ENCODE data around the gene TLX2.
A peak's percentile ranks its signal among the peaks of the same experiment; 100 is the strongest.

TLX2 gene

DNA sequence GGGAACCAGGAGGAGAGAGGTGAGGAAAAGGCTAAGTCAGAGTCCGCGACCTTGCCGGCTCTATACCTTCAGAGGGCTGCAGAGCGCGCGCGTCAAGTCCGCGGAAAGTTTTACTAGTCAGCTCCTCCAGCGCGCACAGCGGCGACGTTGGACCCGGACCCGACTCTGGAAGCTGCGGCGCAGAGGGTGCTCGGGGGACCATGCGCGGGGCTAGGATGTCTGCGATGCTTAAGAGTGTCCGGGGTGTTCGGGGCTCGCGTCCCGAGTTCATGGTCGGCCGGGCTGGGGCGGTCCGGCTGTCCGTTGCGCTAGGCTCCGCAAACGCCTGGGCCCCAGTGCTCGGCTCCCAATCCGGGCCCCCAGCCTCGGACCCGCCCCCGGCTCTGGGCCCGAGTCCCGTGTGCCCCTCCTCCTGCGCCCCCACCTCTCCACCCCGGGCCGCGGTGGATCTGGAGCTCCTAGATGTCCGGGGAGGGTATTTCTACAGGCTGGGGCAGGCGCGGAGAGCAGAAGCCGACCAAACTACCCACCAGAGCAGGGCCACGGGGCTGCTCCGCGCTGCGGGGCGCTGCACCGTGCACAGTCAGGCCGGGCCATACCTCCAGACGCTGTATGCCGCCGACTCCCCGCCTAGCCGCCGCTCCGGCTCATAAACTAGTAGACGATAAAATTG lies 14.8 kb upstream of the TLX2 start, which contains the start of gene LBX2:
Gene LBX2, minus strand, starts transcription at position 337 of the 673 bp plus-strand sequence. Its CDS starts 66 bp downstream, at position 271.
- TF ChIP-seq, protein P1, sequence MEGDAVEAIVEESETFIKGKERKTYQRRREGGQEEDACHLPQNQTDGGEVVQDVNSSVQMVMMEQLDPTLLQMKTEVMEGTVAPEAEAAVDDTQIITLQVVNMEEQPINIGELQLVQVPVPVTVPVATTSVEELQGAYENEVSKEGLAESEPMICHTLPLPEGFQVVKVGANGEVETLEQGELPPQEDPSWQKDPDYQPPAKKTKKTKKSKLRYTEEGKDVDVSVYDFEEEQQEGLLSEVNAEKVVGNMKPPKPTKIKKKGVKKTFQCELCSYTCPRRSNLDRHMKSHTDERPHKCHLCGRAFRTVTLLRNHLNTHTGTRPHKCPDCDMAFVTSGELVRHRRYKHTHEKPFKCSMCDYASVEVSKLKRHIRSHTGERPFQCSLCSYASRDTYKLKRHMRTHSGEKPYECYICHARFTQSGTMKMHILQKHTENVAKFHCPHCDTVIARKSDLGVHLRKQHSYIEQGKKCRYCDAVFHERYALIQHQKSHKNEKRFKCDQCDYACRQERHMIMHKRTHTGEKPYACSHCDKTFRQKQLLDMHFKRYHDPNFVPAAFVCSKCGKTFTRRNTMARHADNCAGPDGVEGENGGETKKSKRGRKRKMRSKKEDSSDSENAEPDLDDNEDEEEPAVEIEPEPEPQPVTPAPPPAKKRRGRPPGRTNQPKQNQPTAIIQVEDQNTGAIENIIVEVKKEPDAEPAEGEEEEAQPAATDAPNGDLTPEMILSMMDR (IDR thresholded peaks at IDR 0.05; ENCODE audit: low read depth, low read length), result no peak
- peak within 1 kb of the TSS; percentile 53 for H3K4me3 ChIP-seq (ENCODE audit: low read depth, low read length)

DNA sequence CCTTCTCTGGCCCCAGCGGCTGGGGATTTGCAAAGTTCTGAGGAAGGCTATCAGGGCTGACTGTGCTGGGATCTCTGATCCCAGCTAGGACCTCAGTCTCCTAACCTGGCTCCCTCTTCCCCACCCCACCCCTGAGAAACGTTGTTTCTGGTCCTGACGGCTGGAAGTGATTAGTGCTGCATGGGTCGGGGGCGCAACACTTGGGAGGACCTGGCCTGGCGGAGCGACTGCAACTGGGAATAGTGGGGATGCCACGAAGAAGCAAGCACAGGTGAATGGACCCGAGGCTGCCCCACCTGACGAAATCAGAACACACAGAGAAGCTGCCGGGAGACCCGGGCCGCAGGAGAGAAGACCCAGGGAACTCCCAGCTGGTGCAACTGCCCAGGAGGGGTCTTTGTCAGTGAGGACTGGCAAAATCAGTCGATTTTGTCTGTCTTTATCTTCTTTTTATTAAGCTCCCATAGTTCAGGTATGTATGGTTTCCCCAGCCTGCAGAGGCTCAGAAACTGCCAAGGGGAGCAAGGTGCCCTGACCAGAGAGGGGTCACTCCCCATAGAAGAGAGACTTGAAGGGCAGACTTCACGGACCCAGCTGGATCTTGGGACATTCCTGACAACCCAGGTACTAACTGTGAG lies 14.2 kb upstream of the TLX2 start:
- TF ChIP-seq, protein P1 (IDR thresholded peaks at IDR 0.05; ENCODE audit: low read depth, low read length), result no peak
- no peak overlapping the region for H3K4me3 ChIP-seq (ENCODE audit: low read depth, low read length)

DNA sequence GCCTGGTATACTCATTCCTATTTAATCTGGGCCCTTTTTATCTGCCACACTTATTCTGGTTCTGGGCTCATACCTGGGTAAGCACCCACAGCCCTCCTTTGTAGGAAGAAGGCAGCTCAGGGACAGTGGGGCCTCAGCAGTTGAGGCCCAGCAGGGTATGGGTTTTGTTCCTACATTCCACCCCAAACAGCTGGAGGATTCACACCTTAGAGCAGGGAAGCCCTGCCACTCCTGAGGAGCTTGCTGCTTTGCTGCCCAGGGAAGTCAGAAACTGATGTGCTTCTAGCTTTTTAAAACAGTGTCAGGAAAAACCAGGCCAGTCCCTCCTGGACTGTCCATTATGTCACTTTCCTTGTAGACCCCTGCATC lies 13.7 kb upstream of the TLX2 start:
- TF ChIP-seq, protein P1 (IDR thresholded peaks at IDR 0.05; ENCODE audit: low read depth, low read length), result no peak
- H3K4me3 ChIP-seq (ENCODE audit: low read depth, low read length), result no peak overlapping the region

DNA sequence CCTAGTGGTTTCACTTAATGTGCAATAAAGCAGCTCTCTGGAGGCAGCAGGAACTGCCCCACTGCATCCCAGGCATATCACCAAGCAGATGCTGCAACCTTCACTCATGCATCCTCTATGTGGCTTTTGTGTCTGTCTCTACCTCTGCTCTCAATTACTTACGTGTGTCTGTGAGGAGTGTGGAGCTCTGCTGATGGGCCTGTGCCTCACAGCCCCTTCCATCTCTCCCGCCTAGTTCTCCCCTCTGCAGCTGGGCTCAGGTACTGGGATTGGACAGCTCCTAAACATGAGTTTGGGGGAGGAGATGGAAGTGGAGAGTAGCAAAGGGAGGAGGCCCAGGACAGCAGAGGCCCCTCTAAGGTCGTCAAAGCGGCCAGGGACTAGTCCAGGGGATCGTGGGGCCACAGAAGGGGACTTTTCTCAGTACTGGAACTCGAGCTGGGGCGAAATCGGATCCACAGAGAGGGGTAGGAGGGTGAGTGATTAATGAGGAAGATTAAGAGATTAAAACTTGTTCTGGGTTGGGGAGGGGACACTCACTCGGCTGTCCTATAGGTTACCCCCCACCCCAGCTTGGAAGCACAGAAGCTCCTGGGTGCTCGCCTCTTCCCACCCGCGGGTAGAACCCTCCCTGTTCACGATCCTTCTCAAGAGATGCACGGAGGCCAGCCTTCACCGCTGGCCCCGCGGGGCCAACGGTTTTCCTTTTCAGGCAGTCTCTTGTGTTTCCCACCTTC lies 12.7 kb upstream of the TLX2 start:
- TF ChIP-seq, protein P1 (IDR thresholded peaks at IDR 0.05; ENCODE audit: low read depth, low read length), result no peak
- H3K4me3 ChIP-seq (ENCODE audit: low read depth, low read length), result no peak overlapping the region

DNA sequence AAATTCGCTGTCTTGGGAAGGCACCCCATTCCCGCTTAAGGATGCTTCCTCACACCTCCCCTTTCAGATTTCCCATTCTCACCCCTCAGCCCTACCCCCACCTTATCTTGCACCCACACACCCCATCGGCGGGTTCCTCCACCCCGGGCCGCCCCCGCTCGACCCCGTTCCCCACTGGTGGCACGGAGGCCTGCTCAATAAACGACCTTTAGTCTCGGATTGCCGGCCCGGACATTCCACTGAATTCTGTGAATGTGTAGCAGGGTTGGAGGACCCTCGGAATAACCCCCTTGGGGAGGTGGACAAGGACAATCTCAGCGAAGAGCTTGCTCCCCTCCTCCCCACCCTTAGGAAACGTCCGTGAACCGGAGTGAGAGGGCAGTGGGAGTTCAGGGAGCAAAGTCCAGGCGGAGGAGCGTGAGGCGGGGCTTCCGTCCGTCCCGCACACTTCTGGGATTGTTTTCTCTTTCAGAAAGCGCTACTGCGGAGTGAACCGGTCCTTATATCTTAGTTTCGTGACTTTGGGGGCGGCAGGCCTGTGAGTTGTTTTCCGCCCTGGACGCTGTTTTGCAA lies 12.0 kb upstream of the TLX2 start:
- TF ChIP-seq, protein P1 (IDR thresholded peaks at IDR 0.05; ENCODE audit: low read depth, low read length), result no peak
- H3K4me3 ChIP-seq (ENCODE audit: low read depth, low read length), result peak overlapping the region; percentile 59

DNA sequence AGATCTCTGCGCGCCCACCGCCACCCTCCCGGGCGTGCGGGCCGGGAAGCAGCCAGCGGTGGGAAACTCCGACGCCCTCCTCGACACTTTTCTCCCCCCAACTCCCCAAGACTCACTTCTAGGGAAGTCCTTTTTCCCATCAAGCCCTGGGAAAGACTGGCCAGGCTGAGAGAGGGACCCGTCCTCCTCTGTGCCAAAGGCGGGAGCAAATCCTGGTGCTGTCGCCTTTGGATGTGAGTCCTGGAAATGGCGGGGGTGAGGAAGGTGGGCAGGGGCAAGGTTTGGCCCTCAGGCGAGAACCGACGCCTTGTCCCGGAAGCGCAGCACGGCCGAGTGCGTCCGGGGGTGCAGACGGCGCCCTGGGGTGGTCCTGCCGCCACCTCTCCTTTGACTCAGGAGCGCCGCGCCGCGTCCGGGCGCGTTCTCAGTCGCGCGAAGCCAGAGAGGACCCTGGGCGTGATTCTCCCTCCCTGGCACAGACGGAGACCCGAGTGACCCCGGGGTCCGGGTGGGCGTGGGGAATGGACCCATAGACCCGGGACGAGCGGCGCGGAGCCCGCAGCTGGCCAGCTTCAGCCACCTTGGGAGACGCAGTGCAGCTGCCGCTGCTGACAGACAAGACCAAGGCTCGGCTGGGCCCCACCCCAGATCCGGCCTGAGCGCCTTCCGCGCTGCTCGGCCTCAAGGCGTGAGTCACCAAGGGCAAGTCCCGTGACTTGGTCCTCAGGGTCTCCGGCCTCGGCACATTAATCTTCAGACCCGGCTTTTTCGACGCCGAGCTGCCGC lies 11.3 kb upstream of the TLX2 start:
- TF ChIP-seq, protein P1 (IDR thresholded peaks at IDR 0.05; ENCODE audit: low read depth, low read length), result no peak
- peak overlapping the region; percentile 59 for H3K4me3 ChIP-seq (ENCODE audit: low read depth, low read length)
